K562 (cell line): ENCODE data around the gene TMEM116. TPM values are rescaled to one million over a fixed set of nuclear protein-coding genes. Genes with fewer than 3 reads are reported as not detected.

ENCODE experiments used
- ATAC-seq: fragments of 200-7000 bp; cut with Tn5 transposase; 3 replicates; pipeline ENCODE4 v1.9.1; 2020; ENCODE audit warnings: moderate library complexity
- BruUV-seq: library from RNA; stranded (reverse); fragments of 400-500 nt; replicated peaks from 2 replicates; lab custom pipeline; 2021; lab: Mats Ljungman, UMichigan
- CTCF ChIA-PET: fragments of 300-600 bp; formaldehyde crosslinking; extraction: SDS; loops from one replicate; lab custom pipeline; 2021; ENCODE audit warnings: low intra/inter-chr PET ratio; lab: Yijun Ruan, JAX
- POLR2A ChIA-PET: fragments of 300-600, 350-650 bp; sonication (Branson Sonifier 250); formaldehyde crosslinking; extraction: SDS; loops from one replicate; lab custom pipeline; 2021; ENCODE audit warnings: antibody characterized with exemption, inconsistent platforms; lab: Yijun Ruan, JAX
- DNase-seq, 4 experiments: peaks; one replicate each; pipeline versions ENCODE4 v3.0.0 to v3.0.0-alpha.2; 2011 to 2018; ENCODE audit warnings: low spot score in 3 of 4, mixed read lengths in 3 of 4; ENCODE audit errors: extremely low read depth in 1 of 4
- FAIRE-seq: peaks from 2 replicates; lab custom pipeline; 2011; peaks lifted over from hg19 to GRCh38; lab: Jason Lieb, UNC
- H2AFZ ChIP-seq: 2 replicates; pipeline ENCODE4 v1.6.0; 2011; ENCODE audit warnings: low read depth, low read length, control low read depth, inconsistent platforms
- H3K27ac ChIP-seq: fragments of 200-600 bp; 3 replicates; pipeline ENCODE4 v1.8.0; 2011; ENCODE audit warnings: low read depth, mild to moderate bottlenecking, control low read depth, inconsistent platforms, low read length, moderate library complexity, mixed read lengths; ENCODE audit errors: extremely low read depth
- H3K27me3 ChIP-seq, 2 experiments: fragments of 300-600 bp in 1 of 2; 2 replicates in 1 of 2; 3 replicates in 1 of 2; pipeline versions ENCODE4 v1.6.0 to v1.8.0; 2011; ENCODE audit warnings: inconsistent platforms in 2 of 2, low read length in 2 of 2, mild to moderate bottlenecking in 1 of 2, mixed read lengths in 1 of 2, moderate library complexity in 1 of 2; ENCODE audit not compliant: control insufficient read depth in 2 of 2, insufficient read depth in 2 of 2
- H3K36me3 ChIP-seq: fragments of 300-600 bp; 3 replicates; pipeline ENCODE4 v1.8.0; 2011; ENCODE audit warnings: mild to moderate bottlenecking, low read length, inconsistent platforms; ENCODE audit not compliant: control insufficient read depth, insufficient read depth
- H3K4me1 ChIP-seq, 2 experiments: fragments of 200-600 bp in 1 of 2; replicated peaks in 1 of 2; 2 replicates in 1 of 2; 3 replicates in 1 of 2; pipeline versions ENCODE4 v1.5.1 to v1.8.0; 2011; ENCODE audit warnings: inconsistent platforms in 2 of 2, low read length in 2 of 2, mild to moderate bottlenecking in 1 of 2, mixed read lengths in 1 of 2, moderate library complexity in 1 of 2; ENCODE audit not compliant: control insufficient read depth in 2 of 2, insufficient read depth in 2 of 2
- H3K4me2 ChIP-seq: 2 replicates; pipeline ENCODE4 v1.6.1; 2011; ENCODE audit warnings: low read length, control low read depth, inconsistent platforms, mixed read lengths; ENCODE audit not compliant: insufficient read depth
- H3K4me3 ChIP-seq: fragments of 200-600 bp; sonication (generic), shearing (Covaris generic); 2 replicates; pipeline ENCODE4 v1.5.1; 2016; ENCODE audit warnings: control low read depth, inconsistent platforms
- H3K79me2 ChIP-seq: fragments of 200-600 bp; 3 replicates; pipeline ENCODE4 v1.8.0; 2011; ENCODE audit warnings: low read length, inconsistent platforms; ENCODE audit not compliant: control insufficient read depth, insufficient read depth
- H3K9ac ChIP-seq, 2 experiments: 2 replicates each; pipeline versions ENCODE4 v1.6.0 to v1.6.1; 2011; ENCODE audit warnings: low read depth in 2 of 2, low read length in 2 of 2, control low read depth in 1 of 2, inconsistent platforms in 1 of 2, mild to moderate bottlenecking in 1 of 2, mixed read lengths in 1 of 2; ENCODE audit not compliant: insufficient read depth in 1 of 2
- H3K9me1 ChIP-seq: one replicate; pipeline ENCODE4 v1.6.0; 2011; ENCODE audit warnings: inconsistent platforms, mild to moderate bottlenecking, low read length, moderate library complexity; ENCODE audit not compliant: control insufficient read depth, insufficient read depth
- H3K9me3 ChIP-seq: replicated peaks from 2 replicates; pipeline ENCODE4 v1.5.1; 2011; ENCODE audit warnings: low read depth, low read length, inconsistent platforms; ENCODE audit not compliant: control insufficient read depth, insufficient read depth
- H4K20me1 ChIP-seq: replicated peaks from 2 replicates; pipeline ENCODE4 v1.6.1; 2011; ENCODE audit warnings: low read length, inconsistent platforms, mixed read lengths; ENCODE audit not compliant: control insufficient read depth, insufficient read depth
- CHD2 ChIP-seq: IDR thresholded peaks from 2 replicates; pipeline ENCODE4 v1.6.1; 2011; ENCODE audit warnings: low read depth, low read length
- CXXC5 ChIP-seq: fragments of 250-450 bp; sonication (Bioruptor Pico); IDR thresholded peaks from 2 replicates; pipeline ENCODE4 v1.8.0; 2022; ENCODE audit warnings: inconsistent platforms, mild to moderate bottlenecking, moderate library complexity
- DPF2 ChIP-seq: fragments of 450-650 bp; IDR thresholded peaks from 2 replicates; pipeline ENCODE4 v1.6.1; 2016
- KAT8 ChIP-seq: fragments of 450-650 bp; IDR thresholded peaks from 2 replicates; pipeline ENCODE4 v1.6.1; 2016; ENCODE audit warnings: low read depth, mild to moderate bottlenecking
- MAFG ChIP-seq: fragments of 450-650 bp; conservative IDR thresholded peaks from 2 replicates; pipeline ENCODE4 v1.6.1; 2016; ENCODE audit warnings: missing genetic modification characterization, missing compliant biosample characterization
- NFRKB ChIP-seq: fragments of 450-650 bp; IDR thresholded peaks from 2 replicates; pipeline ENCODE4 v1.6.1; 2016; ENCODE audit warnings: low read depth
- PRDM10 ChIP-seq: fragments of 450-650 bp; IDR thresholded peaks from 2 replicates; pipeline ENCODE4 v1.6.1; 2018; ENCODE audit not compliant: partially characterized antibody
- SAP30 ChIP-seq: fragments of 200-600 bp; sonication (generic); IDR thresholded peaks from 2 replicates; pipeline ENCODE4 v1.6.1; 2012; ENCODE audit warnings: borderline replicate concordance, low read depth, mild to moderate bottlenecking, moderate library complexity, low read length, control low read depth, inconsistent platforms; ENCODE audit not compliant: insufficient read depth, poor library complexity, severe bottlenecking
- SMAD4 ChIP-seq: fragments of 250-450 bp; sonication (Bioruptor Pico); conservative IDR thresholded peaks from 2 replicates; pipeline ENCODE4 v1.8.0; 2021; ENCODE audit warnings: inconsistent platforms, mild to moderate bottlenecking, moderate library complexity
- SMARCA4 ChIP-seq: fragments of 450-650 bp; IDR thresholded peaks from 2 replicates; pipeline ENCODE4 v1.6.1; 2016
- SOX6 ChIP-seq: fragments of 450-650 bp; IDR thresholded peaks from 2 replicates; pipeline ENCODE4 v1.6.1; 2014; ENCODE audit warnings: mild to moderate bottlenecking
- SP2 ChIP-seq: IDR thresholded peaks from 2 replicates; pipeline ENCODE4 v1.6.1; 2011; ENCODE audit warnings: mild to moderate bottlenecking, low read depth, low read length, moderate library complexity; ENCODE audit not compliant: poor library complexity, severe bottlenecking; ENCODE audit errors: extremely low read depth
- SPI1 ChIP-seq: IDR thresholded peaks from 2 replicates; pipeline ENCODE4 v1.6.1; 2011; ENCODE audit warnings: low read depth, low read length, control low read depth, borderline replicate concordance
- TEAD4 ChIP-seq, 2 experiments: sonication (generic) in 1 of 2; formaldehyde crosslinking in 1 of 2; IDR thresholded peaks; 2 replicates each; pipeline versions ENCODE4 v1.6.1 to v1.8.0; 2012 to 2022; ENCODE audit warnings: borderline replicate concordance in 1 of 2, inconsistent platforms in 1 of 2, low read length in 1 of 2, mild to moderate bottlenecking in 1 of 2, missing genetic modification reagents in 1 of 2
- ZBTB9 ChIP-seq: fragments of 450-650 bp; formaldehyde crosslinking; IDR thresholded peaks from 2 replicates; pipeline ENCODE4 v1.4.0; 2020; ENCODE audit warnings: mild to moderate bottlenecking, moderate library complexity
- ZNF431 ChIP-seq: sonication (generic); formaldehyde crosslinking; IDR thresholded peaks from 2 replicates; pipeline ENCODE4 v1.8.0; 2022; ENCODE audit warnings: mild to moderate bottlenecking, missing genetic modification reagents
- ZNF584 ChIP-seq: fragments of 200-800 bp; sonication (Bioruptor generic); IDR thresholded peaks from 2 replicates; pipeline ENCODE4 v1.6.1; 2016; ENCODE audit warnings: low read depth, mild to moderate bottlenecking, missing genetic modification characterization, missing compliant biosample characterization
- ZNF696 ChIP-seq: fragments of 250-450 bp; sonication (Bioruptor Pico); conservative IDR thresholded peaks from 2 replicates; pipeline ENCODE4 v1.4.0; 2020; ENCODE audit warnings: mild to moderate bottlenecking, moderate library complexity
- in situ Hi-C: fragments of 300-500 bp; cut with MboI; formaldehyde crosslinking; loops from 4 replicates; pipeline ENCODE4 v1.15.0; 2018; ENCODE audit warnings: inconsistent platforms, mixed read lengths
- intact Hi-C: fragments of 100-400 bp; cut with micrococcal nuclease; formaldehyde crosslinking; loops from 2 replicates; pipeline ENCODE4 v1.14.2; 2022
- polyA plus RNA-seq, 8 experiments: library from polyadenylated mRNA; depleted of rRNA in 4 of 8; stranded (reverse) in 5 of 8; unstranded in 3 of 8; fragments of >200 nt; fragmentation: Nextera tagmentation in 2 of 8; fragmentation: Illumina TruSeq in 1 of 8; extraction: Ambion mirVana in 2 of 8; extraction: Trizol in 1 of 8; gene quantifications; 2 replicates each; pipeline versions ENCODE4 v1.2.1 to v1.2.3, GENCODE V29; 2011 to 2014; ENCODE audit warnings: inconsistent platforms in 1 of 8, missing spikeins in 1 of 8
- total RNA-seq, 7 experiments: library from RNA; depleted of rRNA in 6 of 7; stranded (reverse); fragments of >200 nt in 6 of 7; fragmentation: Illumina TruSeq in 2 of 7; extraction: Trizol in 2 of 7; gene quantifications; 2 replicates each; pipeline versions ENCODE4 v1.2.1 to v1.2.3, GENCODE V29; 2011 to 2021; ENCODE audit warnings: low replicate concordance in 1 of 7

The TMEM116 gene
- total and polyA plus RNA-seq, 9 of the 15 experiments (the other 6 are each of a cell fraction or from before 2014, with no cell fraction given), result 5.2 to 78.6 (median 13.9) TPM

GRCh38 chr12:111978545-111978944 is 34.4 kb downstream of the TMEM116 start (continued):
- peak; percentile 85 for TF ChIP-seq SPI1
- 0 out of 2 replicates have a peak, but pooled peaks have one; percentile 20 for TF ChIP-seq SMAD4
- TF ChIP-seq DPF2, result peak; percentile 44; the same call in 1 of the 2 replicates
- TF ChIP-seq MAFG, result peak; percentile 41; the same call in 1 of the 2 replicates
- TF ChIP-seq SP2, result no peak
- peak; percentile 19; the same call in 1 of the 2 replicates for TF ChIP-seq CXXC5 (CRISPR knock-in tag)
- peak; percentile 94 for TF ChIP-seq SOX6
- peak; percentile 69 for TF ChIP-seq TEAD4 (IDR thresholded peaks at IDR 0.05; ENCODE audit: low read length)
- TF ChIP-seq TEAD4 (CRISPR knock-in tag; IDR thresholded peaks at IDR 0.05; ENCODE audit: borderline replicate concordance), result no peak
- TF ChIP-seq SMARCA4, result peak; percentile 63

- intact Hi-C loops (loop anchor here (5.0 kb wide), 1 partner anchor 35 kb away; the partner anchor contains the start of genes ERP29 and TMEM116), in situ Hi-C loops (no loop called here)
- H3K27me3 ChIP-seq, result no peaks in the 10 kb centered on the region
- no peaks in the 10 kb centered on the region; the same call in 2 of the 3 replicates for H3K36me3 ChIP-seq
- no peak overlapping the region for H3K4me2 ChIP-seq
- H3K4me3 ChIP-seq, result no peak overlapping the region
- H3K9me1 ChIP-seq, result no peaks in the 10 kb centered on the region
- H3K9ac ChIP-seq, result peak overlapping the region in 1 of 2 experiments; percentile 13; a peak in 1 of 4 replicates
- no peaks in the 10 kb centered on the region for H3K79me2 ChIP-seq
- no peaks in the 10 kb centered on the region for H4K20me1 ChIP-seq
- DNase-seq (no peak), ATAC-seq (no peak), FAIRE-seq (no peak)
- H3K27ac ChIP-seq, result peak overlapping the region; percentile 18; the same call in 2 of the 3 replicates
- ChIA-PET CTCF (no interaction called here), POLR2A (interaction anchor here (1.0 to 2.2 kb wide), 2 partner anchors 12 to 17 kb away, joined by 4 to 7 read pairs; no protein-coding TSS in a partner anchor)
- no peak overlapping the region for H2AFZ ChIP-seq
- no peaks in the 10 kb centered on the region for H3K9me3 ChIP-seq
- peaks cover 29 to 32% of the 10 kb centered on the region in 2 experiments for H3K4me1 ChIP-seq
- no TSS peak for BruUV-seq
- TF ChIP-seq NFRKB (no peak), PRDM10 (no peak), CHD2 (no peak), SAP30 (no peak), ZNF584 (no peak), ZBTB9 (CRISPR knock-in tag) (no peak), KAT8 (no peak), ZNF696 (CRISPR knock-in tag) (no peak), ZNF431 (CRISPR knock-in tag) (no peak)
Observed at GRCh38 chr12:111976860-111977259, 36.1 kb downstream of the TMEM116 start.
